NCI-H2196 treated with DMSO at 0.1 percent for 48 hours (cell line): ENCODE measurements around the gene OR3A3.

Source experiments
- DNase-seq: peaks from one replicate; lab custom pipeline; 2025; ENCODE audit not compliant: unreplicated experiment; lab: John Stamatoyannopoulos, UW

OR3A3 gene

DNA sequence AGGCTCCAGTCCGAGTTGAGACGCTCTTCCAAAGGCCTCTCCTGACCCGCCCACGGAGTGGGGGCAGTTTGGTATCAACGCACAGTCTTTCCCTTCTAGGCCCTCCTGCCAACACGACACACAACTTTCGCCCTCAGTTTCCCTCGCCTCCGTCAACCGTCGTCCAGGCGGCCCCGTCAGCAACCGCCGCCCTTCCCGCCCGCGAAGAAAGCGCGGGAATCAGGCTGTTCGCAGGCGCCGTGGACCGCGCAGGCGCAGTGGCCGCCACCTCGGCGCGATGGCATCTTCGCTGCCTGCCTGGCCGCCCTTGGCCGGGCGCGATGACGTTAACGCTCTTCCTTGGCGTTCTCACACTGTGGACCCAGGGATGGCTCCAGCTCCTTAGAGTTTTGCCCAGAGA lies 60.4 kb downstream of the OR3A3 start, which contains the start of gene SPATA22:
Gene SPATA22 (minus strand): TSS at position 221 of the 400 bp plus-strand sequence. CDS start 2,494 bp downstream, outside the sequence.
- no peak for DNase-seq

- DNase-seq, result no peak
These were observed 61.0 kb downstream of the OR3A3 start for GRCh38 chr17:3472137-3472536.
